ENCODE results near the gene NTNG2.
"Not testable (repeated sequence)": the region's sequence is repeated elsewhere in the genome, so short reads cannot be mapped to it uniquely, and the experiment has no call there.

The NTNG2 gene

GRCh38 chr9:132269704-132270516 lies 108.1 kb downstream of the NTNG2 start:
- DNase-seq = not testable (repeated sequence)

- no peak for DNase-seq
Observed at GRCh38 chr9:132274861-132275260, 113.0 kb downstream of the NTNG2 start.

- no peak for DNase-seq
Observed at GRCh38 chr9:132283165-132283564, 121.3 kb downstream of the NTNG2 start.

GRCh38 chr9:132283863-132284262 lies 122.0 kb downstream of the NTNG2 start:
- no peak for DNase-seq

GRCh38 chr9:132287256-132287760 lies 125.5 kb downstream of the NTNG2 start:
- DNase-seq = no peak

- DNase-seq = no peak
Observed at GRCh38 chr9:132288361-132288760, 126.5 kb downstream of the NTNG2 start.

GRCh38 chr9:132288966-132289365 lies 127.1 kb downstream of the NTNG2 start:
- no peak for DNase-seq

GRCh38 chr9:132293145-132293721 lies 131.4 kb downstream of the NTNG2 start:
- no peak for DNase-seq
